Activated T-cell treated with anti-CD3 and anti-CD28 coated beads for 1 hour (primary cell): ENCODE data around the gene L3MBTL1.

ENCODE experiments used
- DNase-seq: peaks from one replicate; pipeline ENCODE4 v3.0.0-alpha.2; 2020; ENCODE audit warnings: low read depth

L3MBTL1 gene

DNA sequence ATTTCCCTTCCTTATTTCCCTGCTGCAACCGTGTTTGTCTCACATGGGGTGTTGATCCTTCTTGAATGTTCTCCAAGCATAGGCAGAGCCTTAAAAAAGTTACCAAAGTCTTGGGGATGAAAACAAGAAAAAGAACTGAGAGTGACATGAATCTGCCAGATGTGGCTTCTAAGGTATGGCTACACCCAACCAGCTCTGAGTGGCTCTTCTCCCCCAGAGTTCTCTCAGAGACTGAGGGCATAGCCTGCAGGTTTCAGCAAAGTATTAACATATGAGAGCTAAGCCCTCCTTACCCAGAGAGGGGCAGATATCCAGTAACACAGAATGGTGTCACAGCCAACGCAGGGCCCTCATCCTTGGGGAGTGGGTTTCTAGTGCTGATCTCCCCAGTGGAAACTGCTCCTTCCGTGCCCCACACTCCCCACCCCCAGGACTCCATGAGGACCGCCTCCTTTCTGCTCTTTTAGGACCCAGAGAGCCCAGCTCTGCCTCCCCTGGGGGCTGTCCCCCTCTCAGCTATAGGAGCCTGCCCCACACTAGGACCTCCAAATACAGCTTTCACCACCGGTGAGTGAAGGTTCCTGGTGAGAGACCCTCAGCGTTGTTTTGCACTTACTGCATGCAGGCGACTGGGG lies 28.0 kb downstream of the L3MBTL1 start:
- no peak for DNase-seq

GRCh38 chr20:43536041-43536816 lies 28.7 kb downstream of the L3MBTL1 start:
- no peak for DNase-seq

DNA sequence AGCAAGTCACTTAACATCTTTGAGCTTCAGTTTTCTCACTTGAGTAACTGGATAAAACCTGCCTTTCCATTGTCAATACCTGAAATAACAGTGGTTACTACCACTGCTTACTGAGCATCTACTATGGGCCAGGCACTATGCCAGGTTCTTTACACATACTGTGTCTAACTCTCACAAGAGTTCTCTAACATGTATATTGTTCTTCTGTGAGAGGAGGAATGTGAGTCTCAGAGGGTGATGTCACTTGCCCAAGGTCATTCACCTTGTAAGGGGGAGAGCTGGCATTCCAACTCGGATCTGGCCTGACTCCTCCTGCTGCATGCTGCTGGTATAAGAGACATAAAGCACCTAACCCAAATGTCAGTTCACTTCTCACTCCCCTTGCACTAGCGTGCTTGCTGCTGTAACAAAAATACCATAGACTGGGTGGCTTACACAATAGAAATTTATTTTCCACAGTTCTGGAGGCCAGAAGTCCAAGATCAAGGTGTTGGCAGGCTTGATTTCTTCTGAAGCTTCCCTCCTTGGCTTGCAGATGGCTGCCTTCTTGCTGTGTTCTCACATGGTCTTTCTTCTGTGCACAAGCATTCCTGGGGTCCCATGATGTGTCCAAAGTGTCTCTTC lies 29.4 kb downstream of the L3MBTL1 start:
- DNase-seq: no peak

GRCh38 chr20:43537921-43538877 lies 30.7 kb downstream of the L3MBTL1 start:
- DNase-seq: peak; percentile 32

DNA sequence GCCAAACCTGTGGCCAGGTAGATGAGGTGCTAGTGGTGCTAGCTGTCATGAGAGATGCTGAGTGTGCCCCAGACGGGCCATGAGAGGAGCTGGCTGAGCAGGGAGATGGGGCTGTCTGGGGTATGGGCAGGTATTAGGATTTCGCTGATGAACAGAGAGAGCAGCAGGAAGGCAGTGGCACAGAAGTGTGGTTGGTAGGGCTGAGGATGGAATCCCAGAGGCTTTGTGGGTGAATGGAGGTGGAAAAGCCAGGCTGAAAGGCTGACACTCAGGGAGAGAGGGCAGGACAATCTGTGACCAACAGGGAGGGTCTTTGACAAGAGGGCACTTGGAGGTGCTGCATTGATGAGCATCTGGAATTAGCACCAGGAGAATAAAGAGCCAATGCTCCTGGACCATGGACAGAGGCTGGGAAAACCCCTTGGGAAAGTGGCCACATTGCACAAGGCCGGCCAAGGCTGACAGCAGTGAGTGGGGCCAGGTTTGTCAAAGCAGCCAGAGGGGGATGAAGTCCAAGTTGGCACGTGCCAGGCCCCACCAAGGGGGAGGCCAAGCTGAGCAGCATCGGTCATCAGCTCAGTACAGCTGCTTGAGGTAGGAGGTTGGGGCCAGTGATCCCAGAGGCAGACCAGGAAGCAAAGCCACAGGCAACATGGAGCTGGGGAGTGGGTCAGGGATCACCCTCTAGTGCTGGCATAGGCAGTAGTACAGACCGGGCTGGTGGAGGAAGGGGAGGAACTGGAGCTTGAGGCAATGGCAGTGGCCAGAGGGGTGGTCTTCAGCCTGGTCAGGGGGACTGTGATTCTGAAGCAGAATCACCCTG lies 31.6 kb downstream of the L3MBTL1 start:
- DNase-seq: no peak

GRCh38 chr20:43539975-43540672 lies 32.6 kb downstream of the L3MBTL1 start:
- DNase-seq: no peak

GRCh38 chr20:43540673-43541060 lies 33.2 kb downstream of the L3MBTL1 start:
- no peak for DNase-seq

DNA sequence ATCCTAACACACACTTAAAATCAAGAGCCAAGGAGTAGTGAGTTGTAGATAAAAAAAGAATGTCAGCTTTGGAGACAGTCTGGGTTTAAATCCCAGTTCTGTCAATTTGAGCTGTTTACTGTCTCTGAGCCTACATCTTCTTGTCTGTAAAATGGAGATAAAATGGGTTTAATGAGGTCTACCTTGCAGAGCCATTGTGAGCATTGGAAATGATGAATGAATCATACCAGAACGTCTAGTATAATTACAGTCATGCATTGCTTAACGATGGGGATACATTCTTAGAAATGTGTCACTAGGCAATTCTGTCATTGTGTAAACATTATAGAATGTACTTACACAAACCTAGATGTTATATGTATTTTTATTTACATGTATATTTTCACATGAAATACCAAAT lies 33.7 kb downstream of the L3MBTL1 start:
- no peak for DNase-seq

GRCh38 chr20:43542161-43542560 lies 34.7 kb downstream of the L3MBTL1 start:
- no peak for DNase-seq

GRCh38 chr20:43542674-43543073 lies 35.2 kb downstream of the L3MBTL1 start:
- DNase-seq: no peak

- DNase-seq: no peak
Measured at GRCh38 chr20:43543138-43543537, 35.6 kb downstream of the L3MBTL1 start.

DNA sequence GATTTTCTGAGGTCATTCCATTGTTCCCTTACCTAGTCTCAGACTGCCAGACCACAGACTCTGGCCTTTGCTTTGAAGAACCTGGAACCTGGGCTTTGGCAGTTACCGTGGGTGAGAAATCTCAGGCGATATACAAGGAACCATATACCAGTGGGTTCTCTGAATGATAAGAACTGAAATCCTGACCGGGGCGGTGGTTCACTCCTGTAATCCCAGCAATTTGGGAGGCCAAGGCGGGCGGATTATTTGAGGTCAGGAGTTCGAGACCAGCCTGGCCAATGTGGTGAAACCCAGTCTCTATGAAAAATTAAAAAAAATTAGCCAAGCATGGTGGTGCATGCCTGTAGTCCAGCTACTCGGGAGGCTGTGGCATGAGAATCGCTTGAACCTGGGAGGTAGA lies 37.0 kb downstream of the L3MBTL1 start:
- DNase-seq: no peak

DNA sequence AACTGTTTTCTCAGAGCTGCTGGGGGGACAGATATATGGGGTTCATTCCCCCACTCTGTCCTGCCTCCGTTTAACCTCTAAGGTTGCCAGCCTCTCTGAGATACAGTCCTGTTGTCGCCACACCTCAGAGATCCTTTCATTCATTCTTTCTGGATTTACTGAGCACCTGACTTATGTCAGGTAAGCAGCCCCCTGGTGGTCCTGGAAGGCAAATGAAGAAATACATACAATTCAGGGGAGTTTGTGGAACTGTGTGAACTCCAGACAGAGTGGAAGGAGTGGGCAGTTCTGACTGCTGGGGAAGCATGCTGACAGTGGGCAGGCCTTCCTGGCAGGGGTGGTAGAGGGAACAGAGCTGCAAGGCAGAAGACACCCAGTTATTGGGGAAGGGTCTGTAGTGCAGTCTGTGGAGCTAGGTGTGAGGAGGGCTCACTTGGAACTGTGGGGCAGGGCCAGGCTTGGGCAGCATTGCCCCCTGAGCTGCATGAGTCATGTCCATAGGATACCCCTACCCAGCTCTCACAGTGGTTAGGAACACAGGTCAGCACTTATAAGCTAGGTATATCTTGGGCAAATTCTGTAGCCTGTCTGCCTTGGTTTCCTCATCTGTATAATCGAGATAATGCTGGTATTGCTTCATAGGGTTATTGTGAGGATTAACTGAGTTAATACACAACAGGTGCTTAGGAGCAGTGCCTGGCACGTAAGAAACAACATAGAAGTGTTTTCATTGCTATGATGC lies 38.5 kb downstream of the L3MBTL1 start:
- DNase-seq: no peak

- DNase-seq: no peak
Measured at GRCh38 chr20:43548273-43548880, 40.9 kb downstream of the L3MBTL1 start.

DNA sequence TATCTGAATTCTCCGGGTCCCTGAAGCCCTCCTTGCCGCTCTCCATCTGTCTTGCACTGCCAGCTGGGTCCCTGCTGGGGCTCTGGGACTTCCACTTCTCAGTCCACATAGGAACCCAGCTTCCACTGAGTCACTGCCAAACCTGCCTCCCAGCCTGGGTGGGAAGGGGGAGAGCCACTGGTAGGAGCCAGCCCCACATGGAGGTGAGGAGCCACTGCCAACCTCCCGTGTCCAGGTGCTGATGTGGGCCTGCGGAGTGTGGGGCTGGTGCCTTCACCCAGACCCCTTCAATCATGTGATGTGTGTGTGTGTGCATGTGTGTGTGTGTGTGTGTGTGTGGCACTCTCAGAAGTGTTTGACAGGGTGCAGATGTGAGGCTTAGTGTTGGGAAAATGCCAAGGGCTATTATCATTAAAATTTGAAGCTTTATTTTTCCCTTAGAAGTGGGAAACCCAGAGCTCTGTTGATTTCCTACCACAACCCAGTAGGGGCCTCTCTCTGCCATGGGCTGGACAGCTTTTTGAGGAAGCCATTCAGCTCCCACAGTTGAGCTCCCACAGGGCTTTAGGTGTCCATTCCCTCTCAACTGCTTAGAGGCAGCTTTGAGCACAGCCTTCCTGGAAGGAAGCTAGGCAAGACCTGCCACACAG lies 42.0 kb downstream of the L3MBTL1 start:
- DNase-seq: no peak

DNA sequence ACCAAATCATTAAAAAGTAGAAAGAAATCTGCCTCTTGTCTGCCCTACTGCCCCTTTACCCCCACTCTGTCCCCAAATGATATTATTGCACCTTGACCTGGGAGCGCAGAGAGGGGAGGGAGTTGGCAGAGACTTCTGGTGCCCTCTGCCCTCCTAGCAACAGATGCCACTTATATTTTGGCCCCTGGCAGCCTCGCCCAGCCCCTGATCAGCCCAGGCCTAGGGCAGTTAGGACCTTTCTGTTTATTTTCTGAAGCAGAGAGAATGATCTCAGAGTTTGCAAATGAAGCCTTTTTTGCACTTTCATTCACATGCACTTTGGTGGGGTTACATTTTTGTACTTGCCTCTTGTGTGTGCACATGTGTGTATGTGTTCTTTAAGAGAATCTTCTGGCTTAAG lies 43.0 kb downstream of the L3MBTL1 start:
- no peak for DNase-seq

DNA sequence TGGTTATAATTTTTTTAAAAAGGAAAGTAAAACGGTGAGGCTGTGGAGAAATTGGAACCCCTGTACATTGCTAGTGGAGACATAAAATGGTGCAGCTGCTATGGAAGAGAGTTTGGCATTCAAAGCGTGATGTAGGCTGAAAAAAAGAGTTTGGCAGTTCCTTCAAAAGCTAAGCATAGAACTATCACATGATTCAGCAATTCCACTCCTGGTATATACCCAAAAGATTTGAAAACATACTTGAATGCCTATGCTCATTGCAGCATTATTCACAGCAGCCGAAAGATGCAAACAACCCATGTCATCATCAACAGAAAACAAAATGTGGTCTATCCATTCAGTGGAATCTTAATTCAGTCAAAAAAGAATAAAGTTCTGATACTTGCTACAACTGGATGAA lies 46.9 kb downstream of the L3MBTL1 start:
- DNase-seq: no peak

GRCh38 chr20:43558412-43559146 lies 51.1 kb downstream of the L3MBTL1 start, which contains the start of gene SGK2:
TSS of gene SGK2 (plus strand) at chr20:43559027. CDS start at chr20:43566496, 7,469 bp downstream.
- no peak for DNase-seq
